ENCODE data around the gene BPIFB6.

The BPIFB6 gene

GRCh38 chr20:33013701-33014326 is 17.6 kb upstream of the BPIFB6 start:
- no peak overlapping the region for H3K4me3 ChIP-seq
- no peak overlapping the region for H3K27ac ChIP-seq
- H3K27me3 ChIP-seq: no peaks in the 10 kb centered on the region
- no peaks in the 10 kb centered on the region for H3K36me3 ChIP-seq
- TF ChIP-seq Cebpa-rat (IDR thresholded peaks at IDR 0.05): no peak
- H3K4me2 ChIP-seq: peak overlapping the region in 7 of 11 experiments; percentile 4 to 51 (median 40); a peak in 11 of 22 replicates
- H3K9ac ChIP-seq: no peak overlapping the region
- H3K9me3 ChIP-seq (replicated peaks in 1 of 11): no peaks in the 10 kb centered on the region
- H3K4me1 ChIP-seq: peaks cover 10 to 33% (median 24%) of the 10 kb centered on the region in 10 experiments
- H4K20me1 ChIP-seq: no peaks in the 10 kb centered on the region

DNA sequence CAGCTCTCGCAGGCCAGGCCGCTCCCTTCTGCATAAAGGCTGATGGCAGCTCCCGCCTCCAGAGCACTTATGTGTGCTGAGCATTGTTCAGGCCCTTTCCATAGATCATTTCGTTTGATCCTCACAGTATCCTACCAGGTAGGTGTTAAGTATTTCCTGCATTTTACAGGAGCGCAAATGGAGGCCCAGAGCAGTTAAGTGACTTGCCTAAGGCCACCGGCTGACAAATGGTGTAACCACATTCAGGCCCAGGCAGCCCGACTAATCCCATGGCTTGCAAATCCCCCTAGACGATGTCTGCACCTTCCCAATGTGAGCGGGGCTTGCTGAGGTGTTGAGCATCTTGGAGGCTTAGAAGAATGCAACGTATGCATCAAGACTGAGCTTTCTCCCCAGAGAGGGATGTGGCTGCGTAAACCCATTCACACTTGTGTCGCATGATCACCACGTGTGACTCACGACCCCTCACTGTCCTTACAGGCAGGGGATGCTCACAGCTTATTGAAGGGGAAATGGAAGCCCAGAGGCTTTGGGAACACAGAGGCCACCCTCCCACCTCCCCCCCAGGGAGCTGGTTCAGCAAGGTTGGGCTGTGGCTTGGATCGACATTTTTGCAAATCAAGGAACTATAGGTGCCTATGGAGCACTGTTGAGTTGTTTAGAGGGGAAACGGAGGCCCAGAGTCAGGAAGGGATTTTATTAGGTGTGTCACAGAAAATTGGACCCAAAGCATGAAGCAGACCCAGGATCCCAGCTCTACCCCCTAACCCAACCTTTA is 16.9 kb upstream of the BPIFB6 start:
- H3K36me3 ChIP-seq: no peaks in the 10 kb centered on the region
- no peaks in the 10 kb centered on the region for H4K20me1 ChIP-seq
- H3K4me3 ChIP-seq: no peak overlapping the region
- no peak for TF ChIP-seq Cebpa-rat (IDR thresholded peaks at IDR 0.05)
- H3K27me3 ChIP-seq: no peaks in the 10 kb centered on the region
- H3K27ac ChIP-seq: no peak overlapping the region
- peaks cover 3 to 25% (median 17%) of the 10 kb centered on the region in 10 experiments for H3K4me1 ChIP-seq
- no peaks in the 10 kb centered on the region for H3K9me3 ChIP-seq (replicated peaks in 1 of 11)
- no peak overlapping the region for H3K9ac ChIP-seq
- H3K4me2 ChIP-seq: peak overlapping the region in 8 of 11 experiments; percentile 4 to 51 (median 38); a peak in 13 of 22 replicates

- no peak overlapping the region for H3K27ac ChIP-seq
- H3K4me3 ChIP-seq: no peak overlapping the region
- H3K9me3 ChIP-seq (replicated peaks in 1 of 11): no peaks in the 10 kb centered on the region
- H3K36me3 ChIP-seq: no peaks in the 10 kb centered on the region
- peak overlapping the region in 4 of 11 experiments; percentile 40 to 51 (median 46); a peak in 5 of 22 replicates for H3K4me2 ChIP-seq
- peaks cover 0 to 20% (median 11%) of the 10 kb centered on the region in 10 experiments; a peak in 14 of 20 replicates for H3K4me1 ChIP-seq
- H4K20me1 ChIP-seq: no peaks in the 10 kb centered on the region
- no peak for TF ChIP-seq Cebpa-rat (IDR thresholded peaks at IDR 0.05)
- H3K27me3 ChIP-seq: no peaks in the 10 kb centered on the region
- no peak overlapping the region for H3K9ac ChIP-seq
Observed at GRCh38 chr20:33015114-33015484, 16.3 kb upstream of the BPIFB6 start.

DNA sequence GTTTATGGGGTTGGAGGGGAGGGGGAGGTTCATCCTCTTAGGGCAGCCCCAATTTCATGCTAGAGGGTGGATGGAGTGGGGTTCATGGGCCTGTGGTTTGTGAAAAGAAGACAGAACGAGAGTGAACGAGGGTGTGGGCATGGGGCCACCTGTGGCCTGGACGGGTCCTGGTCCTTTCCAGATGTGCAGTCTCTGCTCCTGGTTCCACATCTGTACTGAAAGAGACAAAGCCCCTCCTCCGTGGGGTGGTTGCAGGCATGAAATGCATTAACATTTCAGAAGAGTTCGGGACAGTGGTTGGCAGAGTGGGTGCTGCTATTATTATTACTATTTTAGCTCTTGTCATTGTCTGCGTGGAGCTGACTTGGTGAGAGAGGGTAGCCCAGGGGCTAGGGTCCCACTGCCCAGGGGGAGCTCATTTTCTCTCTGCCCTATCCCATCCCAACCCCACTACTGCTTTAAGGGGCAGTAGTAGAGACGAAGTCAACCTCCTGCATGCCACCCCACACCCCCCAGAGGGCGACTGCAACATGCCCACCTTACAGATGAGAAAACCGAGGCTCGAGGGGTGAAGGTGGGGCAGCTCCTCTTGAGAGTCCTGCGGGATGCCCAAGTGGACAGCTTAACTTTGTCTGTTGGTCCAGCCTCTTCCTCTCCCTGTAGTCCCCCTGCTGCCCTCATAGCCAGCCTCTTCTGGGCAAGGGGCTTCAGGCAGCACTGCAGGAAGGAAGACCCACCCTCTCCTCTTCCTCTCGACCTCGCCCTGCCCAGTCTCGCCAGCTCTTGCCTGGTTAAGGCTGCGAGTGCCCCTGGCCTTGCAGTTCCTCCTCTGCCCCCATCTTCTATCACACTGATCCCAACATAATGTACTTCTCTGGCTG is 15.5 kb upstream of the BPIFB6 start:
- Histone ChIP-seq H4K20me1 (no peaks in the 10 kb centered on the region), H3K27me3 (no peaks in the 10 kb centered on the region), H3K4me2 (no peak overlapping the region), H3K4me1 (peaks cover 0 to 16% (median 9%) of the 10 kb centered on the region in 10 experiments; a peak in 11 of 20 replicates), H3K27ac (no peak overlapping the region), H3K9ac (no peak overlapping the region), H3K4me3 (no peak overlapping the region), H3K9me3 (replicated peaks in 1 of 11) (no peaks in the 10 kb centered on the region), H3K36me3 (no peaks in the 10 kb centered on the region)
- TF ChIP-seq Cebpa-rat (IDR thresholded peaks at IDR 0.05): no peak

DNA sequence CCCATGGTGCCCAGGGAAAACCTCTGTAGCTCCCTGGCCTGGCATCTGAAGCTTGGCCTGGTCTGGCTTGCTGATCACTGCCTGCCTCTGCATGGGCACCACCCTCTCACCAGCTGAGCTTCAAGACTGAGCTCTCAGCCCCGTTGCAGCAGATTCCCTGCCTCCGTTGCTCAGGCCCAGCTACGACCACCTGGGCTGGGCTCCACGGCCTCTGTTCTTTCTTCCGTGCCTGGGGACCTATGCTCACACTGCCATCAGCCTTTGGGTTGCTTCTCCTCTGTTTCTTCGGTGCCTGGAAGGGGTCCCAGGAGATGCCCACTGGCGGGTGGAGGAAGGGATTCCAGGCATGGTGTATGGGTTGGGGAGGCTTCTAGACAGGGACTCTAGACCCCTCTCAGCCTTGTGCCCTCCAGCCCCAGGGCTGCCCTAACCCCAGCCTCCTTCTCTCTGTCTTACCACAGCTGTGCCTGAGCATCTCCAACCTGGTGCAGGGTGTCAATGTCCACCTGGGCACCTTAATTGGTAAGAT is 14.8 kb upstream of the BPIFB6 start:
- no peak for TF ChIP-seq Cebpa-rat (IDR thresholded peaks at IDR 0.05)
- H3K4me1 ChIP-seq: peaks cover 0 to 16% (median 9%) of the 10 kb centered on the region in 10 experiments; a peak in 11 of 20 replicates
- H4K20me1 ChIP-seq: no peaks in the 10 kb centered on the region
- H3K4me3 ChIP-seq: no peak overlapping the region
- H3K9ac ChIP-seq: no peak overlapping the region
- no peaks in the 10 kb centered on the region for H3K9me3 ChIP-seq (replicated peaks in 1 of 11)
- H3K27ac ChIP-seq: no peak overlapping the region
- H3K4me2 ChIP-seq: no peak overlapping the region
- no peaks in the 10 kb centered on the region for H3K27me3 ChIP-seq
- H3K36me3 ChIP-seq: no peaks in the 10 kb centered on the region

DNA sequence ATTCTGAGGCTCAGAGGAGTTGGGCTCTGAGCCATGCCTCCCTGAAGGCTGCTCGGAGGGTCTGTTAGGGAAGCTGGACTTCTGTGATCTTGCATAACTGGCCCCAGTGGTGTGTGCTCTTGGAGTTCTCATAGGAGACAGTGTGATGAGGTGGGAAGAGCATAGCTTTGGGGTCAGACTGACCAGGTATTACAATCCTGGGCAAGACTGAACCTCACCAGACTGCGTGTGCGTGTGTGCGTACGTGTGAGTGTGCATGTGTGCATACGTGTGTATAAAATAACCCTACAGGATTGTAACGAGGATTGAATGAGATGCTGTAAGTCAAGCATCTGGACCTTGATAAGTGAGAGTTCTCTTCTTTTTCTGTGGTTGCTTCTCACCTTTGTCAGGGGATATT is 13.9 kb upstream of the BPIFB6 start:
- Histone ChIP-seq H3K27ac (no peak overlapping the region), H3K9me3 (replicated peaks in 1 of 11) (no peaks in the 10 kb centered on the region), H3K4me2 (no peak overlapping the region), H3K4me3 (no peak overlapping the region), H4K20me1 (no peaks in the 10 kb centered on the region), H3K9ac (no peak overlapping the region), H3K27me3 (no peaks in the 10 kb centered on the region), H3K36me3 (no peaks in the 10 kb centered on the region), H3K4me1 (peaks cover 0 to 16% (median 9%) of the 10 kb centered on the region in 10 experiments; a peak in 12 of 20 replicates)
- TF ChIP-seq Cebpa-rat (IDR thresholded peaks at IDR 0.05): no peak

GRCh38 chr20:33018169-33018931 is 13.1 kb upstream of the BPIFB6 start:
- Histone ChIP-seq H3K4me1 (peaks cover 0 to 16% (median 9%) of the 10 kb centered on the region in 10 experiments; a peak in 12 of 20 replicates), H3K4me2 (no peak overlapping the region), H3K4me3 (no peak overlapping the region), H3K27me3 (no peaks in the 10 kb centered on the region), H3K27ac (no peak overlapping the region), H3K36me3 (no peaks in the 10 kb centered on the region), H3K9ac (no peak overlapping the region), H3K9me3 (replicated peaks in 1 of 11) (no peaks in the 10 kb centered on the region), H4K20me1 (no peaks in the 10 kb centered on the region)
- no peak for TF ChIP-seq Cebpa-rat (IDR thresholded peaks at IDR 0.05)

GRCh38 chr20:33019465-33020277 is 11.8 kb upstream of the BPIFB6 start:
- H3K4me3 ChIP-seq: no peak overlapping the region
- TF ChIP-seq Cebpa-rat (IDR thresholded peaks at IDR 0.05): no peak
- H3K27ac ChIP-seq: no peak overlapping the region
- H4K20me1 ChIP-seq: no peaks in the 10 kb centered on the region
- no peaks in the 10 kb centered on the region for H3K9me3 ChIP-seq (replicated peaks in 1 of 11)
- no peaks in the 10 kb centered on the region for H3K36me3 ChIP-seq
- H3K27me3 ChIP-seq: no peaks in the 10 kb centered on the region
- H3K4me2 ChIP-seq: no peak overlapping the region
- H3K4me1 ChIP-seq: peaks cover 0 to 6% (median 3%) of the 10 kb centered on the region in 10 experiments; a peak in 10 of 20 replicates
- no peak overlapping the region for H3K9ac ChIP-seq

Measured in BLaER1 treated with 17β-estradiol and CSF1 and Interleukin-3, amounts not matched to agents 10 nM and 100 nM (cell line).